HG03520 (cell line): ENCODE measurements around the gene ME3.

Source experiments
- ATAC-seq: cut with Tn5 transposase; IDR thresholded peaks from one replicate; pipeline ENCODE4 v1.9.1; 2021; ENCODE audit warnings: mild to moderate bottlenecking, moderate library complexity; ENCODE audit not compliant: unreplicated experiment

Gene ME3

GRCh38 chr11:86398106-86398505, 274.3 kb downstream of the ME3 start:
- ATAC-seq, result no peak

- ATAC-seq, result no peak
Measured at GRCh38 chr11:86397351-86397750, 275.1 kb downstream of the ME3 start.

- ATAC-seq, result no peak
Measured at GRCh38 chr11:86396396-86396795, 276.0 kb downstream of the ME3 start.

- no peak for ATAC-seq
Measured at GRCh38 chr11:86395061-86395551, 277.3 kb downstream of the ME3 start.
